CD14-positive monocyte (primary cell): ENCODE measurements around the gene MON1A. TPM values are rescaled to one million over a fixed set of nuclear protein-coding genes. Genes with fewer than 3 reads are reported as not detected.

Source experiments
- DNase-seq, 3 donors: peaks; one replicate each; pipeline ENCODE4 v3.0.0-alpha.2; 2011 to 2022
- H2AFZ ChIP-seq: 2 replicates; pipeline ENCODE4 v1.6.0; 2012; ENCODE audit warnings: mild to moderate bottlenecking, low read depth, low read length, inconsistent platforms; ENCODE audit not compliant: insufficient read depth, poor library complexity, severe bottlenecking
- H3K27ac ChIP-seq, 2 donors: 1 replicate in 1 of 2; 2 replicates in 1 of 2; pipeline ENCODE4 v1.5.1; 2012 to 2013; ENCODE audit warnings: low read length in 2 of 2, control low read depth in 1 of 2, inconsistent platforms in 1 of 2, low read depth in 1 of 2, mild to moderate bottlenecking in 1 of 2
- H3K27me3 ChIP-seq, 2 donors: one replicate each; pipeline versions ENCODE4 v1.6.0 to v1.6.1; 2011 to 2013; ENCODE audit warnings: low read length in 2 of 2; ENCODE audit not compliant: control insufficient read depth in 2 of 2, insufficient read depth in 2 of 2
- H3K36me3 ChIP-seq, 2 donors: replicated peaks in 1 of 2; 1 replicate in 1 of 2; 2 replicates in 1 of 2; pipeline versions ENCODE4 v1.5.1 to v1.6.1; 2012 to 2013; ENCODE audit warnings: low read length in 2 of 2, control low read depth in 1 of 2, inconsistent platforms in 1 of 2, mild to moderate bottlenecking in 1 of 2; ENCODE audit not compliant: insufficient read depth in 2 of 2, control insufficient read depth in 1 of 2
- H3K4me1 ChIP-seq, 2 donors: 1 replicate in 1 of 2; 2 replicates in 1 of 2; pipeline versions ENCODE4 v1.5.1 to v1.6.1; 2012 to 2013; ENCODE audit warnings: low read length in 2 of 2, control low read depth in 1 of 2, inconsistent platforms in 1 of 2, mild to moderate bottlenecking in 1 of 2, moderate library complexity in 1 of 2; ENCODE audit not compliant: insufficient read depth in 2 of 2, control insufficient read depth in 1 of 2
- H3K4me2 ChIP-seq: replicated peaks from 2 replicates; pipeline ENCODE3; 2012; ENCODE audit warnings: low read length, moderate library complexity, mild to moderate bottlenecking; ENCODE audit not compliant: poor library complexity, severe bottlenecking; ENCODE audit errors: extremely low read depth
- H3K4me3 ChIP-seq, 3 experiments: fragments of 200-600 bp in 1 of 3; sonication (generic) in 1 of 3; replicated peaks in 1 of 3; 1 replicate in 2 of 3; 2 replicates in 1 of 3; pipeline ENCODE4 v1.5.1; 2011 to 2013; ENCODE audit warnings: low read length in 3 of 3, mild to moderate bottlenecking in 3 of 3, control low read depth in 2 of 3, low read depth in 2 of 3, inconsistent platforms in 1 of 3, moderate library complexity in 1 of 3
- H3K79me2 ChIP-seq: 2 replicates; pipeline ENCODE4 v1.6.0; 2012; ENCODE audit warnings: mild to moderate bottlenecking, control low read depth, inconsistent platforms, low read length, moderate library complexity; ENCODE audit not compliant: insufficient read depth
- H3K9ac ChIP-seq: 2 replicates; pipeline ENCODE4 v1.6.0; 2017; ENCODE audit warnings: low read length, mild to moderate bottlenecking; ENCODE audit not compliant: insufficient read depth, poor library complexity, severe bottlenecking
- H3K9me3 ChIP-seq, 2 donors: replicated peaks in 1 of 2; 1 replicate in 1 of 2; 2 replicates in 1 of 2; pipeline versions ENCODE4 v1.5.1 to v1.6.1; 2012 to 2013; ENCODE audit warnings: low read length in 2 of 2, control low read depth in 1 of 2; ENCODE audit not compliant: control insufficient read depth in 1 of 2, insufficient read depth in 1 of 2
- H4K20me1 ChIP-seq: 2 replicates; pipeline ENCODE4 v1.6.0; 2012; ENCODE audit warnings: mild to moderate bottlenecking, low read length, control low read depth, moderate library complexity; ENCODE audit not compliant: insufficient read depth
- H3K27ac Mint-ChIP-seq, 7 donors: one replicate each; pipeline ENCODE4 v1.8.0; 2020; ENCODE audit warnings: mild to moderate bottlenecking in 7 of 7, mixed read lengths in 7 of 7, moderate library complexity in 6 of 7, inconsistent platforms in 2 of 7
- H3K27me3 Mint-ChIP-seq, 3 donors: one replicate each; pipeline ENCODE4 v1.8.0; 2021 to 2022; ENCODE audit warnings: low read depth in 3 of 3, mild to moderate bottlenecking in 3 of 3, mixed read lengths in 3 of 3, moderate library complexity in 3 of 3, inconsistent platforms in 1 of 3
- H3K36me3 Mint-ChIP-seq, 2 donors: one replicate each; pipeline ENCODE4 v1.8.0; 2020; ENCODE audit warnings: mixed read lengths in 2 of 2, inconsistent platforms in 1 of 2, mild to moderate bottlenecking in 1 of 2
- H3K4me1 Mint-ChIP-seq: one replicate; pipeline ENCODE4 v1.8.0; 2020; ENCODE audit warnings: mild to moderate bottlenecking, mixed read lengths
- H3K4me3 Mint-ChIP-seq, 2 donors: one replicate each; pipeline ENCODE4 v1.8.0; 2020; ENCODE audit warnings: mild to moderate bottlenecking in 2 of 2, mixed read lengths in 2 of 2, moderate library complexity in 1 of 2
- H3K9me3 Mint-ChIP-seq, 7 donors: one replicate each; pipeline ENCODE4 v1.8.0; 2020 to 2022; ENCODE audit warnings: mixed read lengths in 7 of 7, mild to moderate bottlenecking in 6 of 7, moderate library complexity in 6 of 7, inconsistent platforms in 2 of 7
- CTCF ChIP-seq: fragments of 200-600 bp; IDR thresholded peaks from one replicate; pipeline ENCODE4 v1.8.0; 2022; ENCODE audit warnings: antibody characterized with exemption, mild to moderate bottlenecking
- WGBS: methylation state at CpG from one replicate; pipeline ENCODE4 v1.1.5; 2013; ENCODE audit warnings: missing lambda C conversion rate; ENCODE audit not compliant: insufficient coverage; 5-methylcytosine and 5-hydroxymethylcytosine counted together
- intact Hi-C, 2 donors: fragments of 100-400 bp; cut with micrococcal nuclease; formaldehyde crosslinking; loops; one replicate each; pipeline versions ENCODE4 v1.15.0 to v1.15.1; 2023
- polyA plus RNA-seq, 3 donors: library from polyadenylated mRNA; depleted of rRNA in 1 of 3; unstranded in 2 of 3; stranded (reverse) in 1 of 3; fragments of 300-500 nt in 2 of 3; fragments of >200 nt in 1 of 3; fragmentation: Illumina TruSeq in 2 of 3; gene quantifications; 1 replicate in 2 of 3; 2 replicates in 1 of 3; pipeline ENCODE4 v1.2.3, GENCODE V29; 2012 to 2021

Gene MON1A
- polyA plus RNA-seq, 3 donors, result 5.4 to 6.6 (median 6.1) TPM

GRCh38 chr3:49942651-49943050, 13.0 kb upstream of the MON1A start:
- no peak for DNase-seq
- H3K9me3 Mint-ChIP-seq, result peaks cover 0 to 2% (median 0%) of the 10 kb centered on the region in 7 donors
- 86% methylated on average over 2 of the region's 2 CpGs for WGBS

GRCh38 chr3:49940667-49941249, 11.1 kb upstream of the MON1A start:
- Mint-ChIP-seq H3K9me3 (peaks cover 0 to 2% (median 0%) of the 10 kb centered on the region in 7 donors), H3K27me3 (no peaks in the 10 kb centered on the region), H3K27ac (peak overlapping the region; percentile 93 to 98 (median 96)), H3K4me1 (peaks cover 46% of the 10 kb centered on the region), H3K4me3 (peak overlapping the region; percentile 95), H3K36me3 (peaks cover 4 to 22% of the 10 kb centered on the region in 2 donors)
- WGBS, result 0% methylated on average over 16 of the region's 23 CpGs
- Histone ChIP-seq H3K4me2 (peak overlapping the region; percentile 99), H3K4me1 (peaks cover 40 to 50% of the 10 kb centered on the region in 2 donors), H3K79me2 (peaks cover 55% of the 10 kb centered on the region), H4K20me1 (peaks cover 54% of the 10 kb centered on the region), H3K9me3 (no peaks in the 10 kb centered on the region), H3K9ac (peak overlapping the region; percentile 84), H2AFZ (peak overlapping the region; percentile 92), H3K4me3 (peak overlapping the region; percentile 77 to 98 (median 92)), H3K27ac (peak overlapping the region; percentile 89 to 98), H3K27me3 (no peaks in the 10 kb centered on the region), H3K36me3 (peaks cover 2 to 13% of the 10 kb centered on the region in 2 donors)
- no peak for DNase-seq
- TF ChIP-seq CTCF, result no peak
- intact Hi-C loops, result loop anchor here (1.0 to 10.0 kb wide), 2 partner anchors 11 to 226 kb away; partner anchors contain the start of genes AMIGO3 (in 1 of the 2) and MON1A (in 1 of the 2)

More at GRCh38 chr3:49942651-49943050, 13.0 kb upstream of the MON1A start:
- H3K9me3 ChIP-seq, result no peaks in the 10 kb centered on the region
- Mint-ChIP-seq H3K36me3 (peaks cover 6 to 33% of the 10 kb centered on the region in 2 donors), H3K4me1 (peaks cover 28% of the 10 kb centered on the region), H3K27me3 (no peaks in the 10 kb centered on the region), H3K27ac (peak overlapping the region in 2 of 7 donors; percentile 48 to 79), H3K4me3 (no peak overlapping the region)
- no peak overlapping the region for H3K9ac ChIP-seq
- H2AFZ ChIP-seq, result no peak overlapping the region
- H3K36me3 ChIP-seq, result peaks cover 2 to 13% of the 10 kb centered on the region in 2 donors
- H4K20me1 ChIP-seq, result peaks cover 73% of the 10 kb centered on the region
- TF ChIP-seq CTCF, result no peak
- no peaks in the 10 kb centered on the region for H3K27me3 ChIP-seq
- H3K27ac ChIP-seq, result peak overlapping the region in 1 of 2 donors; percentile 26
- H3K4me3 ChIP-seq, result no peak overlapping the region
- H3K4me1 ChIP-seq, result peaks cover 25 to 35% of the 10 kb centered on the region in 2 donors
- no peak overlapping the region for H3K4me2 ChIP-seq
- intact Hi-C loops, result loop anchor here in 1 of 2 donors (10.0 kb wide), 1 partner anchor 228 kb away; the partner anchor contains the start of gene AMIGO3
- H3K79me2 ChIP-seq, result peaks cover 74% of the 10 kb centered on the region
